HG03103 (cell line): Measurements from ENCODE around the gene CLCN4.

Experiments used
- ATAC-seq: cut with Tn5 transposase; IDR thresholded peaks from one replicate; pipeline ENCODE4 v1.9.1; 2021; ENCODE audit warnings: low read depth; ENCODE audit not compliant: unreplicated experiment

CLCN4 gene

DNA sequence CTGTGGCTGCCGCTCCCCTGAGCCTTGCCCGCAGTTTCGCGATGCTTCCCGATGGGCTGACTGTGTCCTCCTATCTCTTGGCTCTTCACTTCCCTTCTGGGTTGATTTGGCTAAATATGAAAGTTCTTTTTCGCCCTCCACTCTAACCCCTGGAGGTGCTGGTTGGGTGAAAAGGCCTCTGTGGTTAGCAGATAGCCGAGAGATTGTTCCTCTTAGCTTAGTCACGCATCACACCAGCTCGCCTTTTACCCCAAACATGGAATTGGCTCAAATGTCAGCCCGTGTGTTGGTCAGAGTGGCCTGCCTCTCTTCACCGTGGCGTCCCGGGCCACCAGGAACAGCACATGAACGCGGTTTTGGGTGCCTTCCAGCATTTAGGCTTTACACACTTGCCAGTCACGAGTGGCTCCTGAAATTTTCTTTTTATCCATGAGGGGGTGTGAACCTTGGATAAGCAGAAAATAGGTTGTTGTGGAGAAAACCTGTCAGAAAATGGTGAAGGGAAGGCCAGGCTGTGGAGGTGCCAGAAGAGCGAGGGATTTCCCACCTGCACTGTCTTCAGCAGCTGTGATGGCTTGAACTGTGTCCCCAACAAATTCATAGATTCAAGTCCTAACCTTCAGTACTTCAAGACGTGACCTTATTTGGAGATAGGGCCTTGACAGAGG is 8.9 kb downstream of the CLCN4 start:
- ATAC-seq: no peak

DNA sequence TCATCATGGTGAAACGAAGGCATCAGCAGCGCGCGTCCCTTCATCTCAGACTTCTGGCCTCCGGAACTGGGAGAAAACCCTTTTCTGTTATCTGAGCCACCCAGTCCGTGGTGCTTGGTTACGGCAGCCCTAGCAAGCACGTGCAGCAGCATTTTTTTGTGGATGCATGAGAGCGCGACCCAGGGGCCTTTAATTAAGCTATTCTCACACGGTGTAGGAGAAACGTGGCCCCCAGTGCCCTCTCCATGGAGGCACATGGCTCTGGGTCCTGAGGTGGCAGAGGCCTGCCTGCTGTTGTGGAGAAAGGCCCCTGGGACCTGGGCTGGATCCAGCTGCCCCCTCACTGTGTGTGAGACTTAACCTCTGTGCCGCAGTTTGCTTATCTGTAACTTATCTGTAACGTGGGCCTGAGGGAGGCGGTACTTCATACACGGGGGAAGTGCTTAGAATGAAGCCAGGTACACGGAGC is 9.5 kb downstream of the CLCN4 start:
- no peak for ATAC-seq

DNA sequence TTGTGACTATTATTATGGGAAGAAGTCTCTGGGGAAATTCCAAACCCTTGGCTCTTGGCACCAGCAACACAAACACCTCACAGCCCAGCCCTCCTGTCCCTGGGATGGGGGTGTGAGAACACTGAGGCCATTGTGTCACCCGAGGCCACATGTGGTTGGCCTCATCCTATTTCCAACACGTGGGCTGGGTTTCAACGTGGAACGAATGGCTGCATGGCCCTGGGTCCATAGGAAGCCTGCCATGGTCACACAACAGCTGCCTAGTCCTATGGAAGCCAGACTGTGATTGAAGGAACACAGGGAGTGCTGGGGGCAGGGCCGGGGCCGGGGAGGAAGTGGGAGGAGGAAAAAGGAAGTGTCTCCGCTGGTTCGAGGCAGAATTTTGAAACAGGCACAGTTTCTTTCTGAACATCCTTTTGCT is 10.0 kb downstream of the CLCN4 start:
- ATAC-seq: no peak

DNA sequence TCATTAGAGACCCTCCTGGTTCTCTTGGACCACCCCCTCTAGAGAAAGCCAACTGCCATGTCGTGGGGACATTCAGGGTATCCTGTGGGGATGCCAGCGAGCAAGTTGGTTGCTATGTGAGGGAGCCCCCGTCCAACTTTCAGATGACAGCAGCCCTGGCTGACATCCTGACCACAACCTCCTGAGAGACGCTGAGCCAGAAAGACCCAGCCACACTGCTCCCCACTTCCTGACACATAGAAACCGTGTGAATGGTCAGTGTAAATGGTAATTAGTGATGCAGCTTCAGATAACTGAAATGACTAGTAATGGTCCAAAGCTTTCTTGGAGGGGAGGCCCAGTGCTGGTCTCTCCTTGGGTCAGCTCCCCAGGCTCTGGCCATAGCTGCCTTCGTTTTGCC is 10.8 kb downstream of the CLCN4 start:
- no peak for ATAC-seq

DNA sequence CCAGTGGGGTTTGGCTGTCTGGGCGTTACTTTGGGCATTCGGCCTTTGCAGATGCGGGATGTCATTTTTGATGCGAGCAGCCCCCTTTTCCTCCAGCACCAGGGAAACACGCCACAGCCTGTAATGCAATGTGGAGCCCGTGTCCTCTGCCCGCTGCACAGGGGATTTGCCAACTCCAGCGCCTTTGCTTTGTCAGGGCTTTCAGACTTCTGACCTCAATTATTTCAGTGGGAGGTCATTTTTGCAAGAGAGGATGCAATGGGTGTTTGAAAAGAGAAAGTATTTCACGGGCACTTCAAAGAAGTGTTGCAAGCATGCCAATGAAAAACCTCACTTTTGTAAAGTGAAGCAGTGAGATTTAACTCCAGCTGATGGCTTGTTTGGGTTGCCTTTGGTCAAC is 11.5 kb downstream of the CLCN4 start:
- no peak for ATAC-seq

DNA sequence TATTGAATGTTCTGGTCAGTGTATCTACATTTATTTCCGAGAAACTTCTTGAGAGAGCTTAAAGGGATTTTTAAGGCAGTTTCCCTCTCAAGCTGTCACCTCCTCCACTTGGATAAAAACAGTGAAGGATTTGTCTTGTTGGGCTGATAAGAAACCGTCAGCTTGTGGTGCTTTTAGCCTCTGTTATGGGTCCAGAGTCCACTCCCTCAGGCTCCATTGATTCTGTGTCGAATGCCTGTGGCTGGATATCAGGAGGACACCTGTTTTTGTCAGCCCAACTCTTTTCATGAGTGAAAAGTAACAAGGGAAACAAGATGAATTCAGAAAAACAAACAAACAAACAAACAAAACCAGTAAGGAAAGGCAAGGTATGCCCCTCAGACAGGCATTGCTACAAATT is 12.4 kb downstream of the CLCN4 start:
- no peak for ATAC-seq

DNA sequence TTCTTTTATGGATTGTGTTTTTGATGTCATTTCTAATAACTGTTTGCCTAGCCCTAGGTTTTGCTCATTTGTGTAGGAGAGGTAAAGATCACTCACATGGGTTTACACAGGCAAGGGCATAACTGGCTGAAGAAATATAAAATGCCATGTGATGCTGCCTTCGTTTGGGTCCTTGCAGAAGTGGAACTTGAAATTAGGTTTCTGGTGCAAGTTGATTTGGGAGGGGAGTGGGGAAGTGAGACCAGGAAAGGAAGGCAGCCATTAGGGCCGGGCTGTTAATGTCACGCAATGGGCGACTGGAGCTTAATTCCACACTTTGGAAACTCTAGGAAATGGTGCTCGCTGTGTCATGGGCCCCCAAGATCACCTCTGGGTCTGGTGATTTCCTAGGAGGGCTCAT is 14.5 kb downstream of the CLCN4 start:
- ATAC-seq: no peak

DNA sequence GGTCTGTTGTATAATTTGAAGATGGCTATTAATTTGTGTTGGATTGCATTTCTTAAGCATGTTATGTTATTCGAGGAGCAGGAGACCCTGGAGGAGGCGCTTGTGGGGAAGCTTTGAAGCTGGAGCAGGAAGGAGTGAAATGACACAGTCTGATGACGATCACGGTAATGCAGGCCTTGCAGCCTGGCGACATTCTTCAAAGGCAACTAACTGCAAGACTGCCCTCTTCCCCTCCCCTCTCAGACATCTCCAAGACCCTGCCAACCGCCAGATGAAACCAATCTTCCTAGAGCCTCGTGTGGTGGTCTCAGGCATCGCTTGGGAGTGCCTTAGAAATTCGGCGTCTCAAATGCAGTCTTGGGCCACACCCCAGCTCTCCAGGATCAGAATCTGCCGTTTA is 16.1 kb downstream of the CLCN4 start:
- no peak for ATAC-seq

DNA sequence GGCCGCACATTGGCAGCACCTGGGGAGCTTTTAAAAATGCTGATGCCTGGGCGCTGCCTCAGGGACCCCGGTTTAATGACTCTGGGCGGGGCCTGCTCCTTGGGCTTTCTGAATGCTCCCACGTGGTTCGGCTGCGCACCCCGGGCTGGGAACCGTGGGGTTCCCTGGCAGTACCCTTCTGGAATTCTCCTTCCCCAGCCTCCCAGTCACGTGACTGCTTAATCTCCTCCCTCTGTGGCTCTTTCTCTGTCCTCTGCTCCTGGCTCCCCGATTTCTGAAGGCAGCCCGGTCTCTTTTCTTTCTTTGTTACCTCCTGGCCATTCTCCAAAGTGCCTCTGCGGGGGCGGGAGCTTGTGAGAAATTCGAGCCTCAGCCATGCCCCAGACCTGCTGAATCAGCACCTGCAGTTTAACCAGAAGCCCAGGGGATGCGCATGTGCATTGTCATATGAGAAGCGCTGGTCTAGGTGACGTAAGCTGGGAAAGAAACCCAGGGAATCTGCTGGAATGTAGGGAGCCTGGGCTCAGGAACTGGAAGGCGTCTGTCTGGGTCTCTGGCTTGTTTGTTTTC is 16.6 kb downstream of the CLCN4 start:
- no peak for ATAC-seq

DNA sequence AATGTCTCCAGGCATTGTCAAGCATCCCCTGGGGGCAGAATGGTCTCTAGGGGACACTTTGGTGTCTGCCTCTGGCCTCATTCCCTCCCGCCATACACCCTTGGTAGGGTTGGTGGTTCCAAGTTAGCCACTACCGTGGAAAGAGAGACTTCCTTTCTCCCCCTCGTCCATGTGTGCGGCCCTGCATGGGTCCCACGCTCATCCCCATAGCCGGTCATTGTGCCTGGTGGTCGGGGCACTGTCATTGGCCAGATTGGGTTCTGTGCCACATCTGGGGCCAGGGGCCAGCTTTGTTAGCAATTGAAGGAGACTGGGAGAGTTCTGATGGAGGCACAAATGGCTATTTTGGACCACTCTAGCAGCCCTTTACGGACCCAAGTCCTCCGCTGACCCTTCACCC is 17.3 kb downstream of the CLCN4 start:
- ATAC-seq: no peak

DNA sequence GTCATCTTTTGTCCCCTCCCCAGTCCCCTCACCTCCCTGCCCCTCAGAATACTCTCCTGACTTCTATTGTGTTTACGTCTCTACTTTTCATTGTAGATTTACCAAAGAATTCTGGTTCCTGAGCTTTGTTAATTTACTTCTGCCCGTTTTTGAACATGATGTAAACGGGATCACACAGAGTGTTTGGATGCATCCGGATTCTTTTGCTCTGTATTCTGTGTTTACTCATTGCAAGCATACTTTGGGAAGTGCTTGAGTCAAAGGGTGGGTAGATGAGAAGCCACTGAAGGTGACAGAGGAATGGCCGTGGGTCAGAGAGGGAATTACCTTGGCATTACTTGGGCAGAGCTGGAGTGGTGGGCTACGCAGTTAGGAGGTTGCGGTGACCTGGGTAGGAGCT is 18.0 kb downstream of the CLCN4 start:
- no peak for ATAC-seq

DNA sequence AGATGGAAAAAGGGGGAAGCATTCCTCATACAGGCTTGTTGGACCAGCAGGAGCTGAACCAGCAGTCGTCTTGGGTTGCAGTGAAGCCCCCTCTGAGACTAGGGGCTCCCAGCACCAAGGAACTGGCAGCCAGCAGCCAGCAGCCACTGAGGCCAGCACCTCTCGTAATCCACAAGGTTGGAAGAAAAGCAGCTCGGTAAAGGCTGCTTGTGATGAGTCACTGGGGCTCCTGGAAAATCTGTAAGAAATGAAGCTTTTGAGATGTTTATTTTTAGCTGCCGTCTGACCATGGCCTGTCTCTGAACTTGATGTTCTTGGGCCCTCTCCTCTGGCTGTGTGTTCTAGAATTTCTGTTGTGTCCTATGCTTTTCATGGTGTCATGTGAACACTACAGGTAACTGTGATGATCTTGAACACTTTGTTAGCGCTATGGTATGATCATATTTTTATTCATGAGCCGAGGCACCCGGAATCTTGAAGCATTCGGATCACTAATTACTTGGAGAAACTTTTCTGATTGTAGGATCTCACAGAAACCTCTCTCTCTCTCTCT is 18.6 kb downstream of the CLCN4 start:
- ATAC-seq: no peak

DNA sequence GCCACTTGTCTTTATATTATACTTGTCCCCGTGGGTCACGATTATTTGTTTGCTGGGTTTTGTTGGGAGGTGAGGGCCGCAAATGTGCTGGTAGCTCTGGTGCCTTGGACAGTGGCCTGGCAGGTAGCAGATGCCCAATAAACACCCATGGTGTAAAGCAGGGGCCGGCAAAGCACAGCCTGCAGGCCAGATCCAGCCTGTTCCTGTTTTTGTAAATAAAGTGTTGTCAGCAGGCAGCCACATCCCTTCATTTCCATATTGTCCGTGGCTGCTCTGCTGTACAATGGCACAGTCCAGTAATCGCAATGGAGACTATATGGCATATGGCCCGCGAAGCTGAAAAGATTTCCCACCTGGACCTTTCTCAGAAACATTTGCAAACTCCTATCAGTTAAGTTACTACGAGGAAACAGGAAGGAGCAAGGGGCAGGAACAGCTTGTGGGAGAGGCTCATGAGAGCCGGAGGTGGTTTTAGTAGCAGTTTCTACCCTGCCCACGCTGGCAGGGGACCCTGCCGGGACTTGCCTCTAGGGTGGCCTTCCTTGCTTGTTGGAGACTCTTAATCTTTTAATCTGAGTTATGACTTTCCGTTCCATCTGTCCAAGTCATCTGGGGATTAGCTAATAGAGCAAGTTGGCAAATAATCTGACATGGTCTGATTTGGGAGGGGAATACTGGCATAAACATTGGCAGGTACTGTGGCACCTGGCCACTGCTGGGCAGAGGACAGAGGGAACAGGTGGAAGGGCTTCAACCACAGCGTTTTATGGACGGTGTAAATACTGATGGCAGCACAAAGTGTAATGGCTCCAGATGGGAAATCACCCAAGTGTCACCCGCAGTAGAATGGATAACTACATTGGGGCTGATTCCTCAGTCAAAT is 19.6 kb downstream of the CLCN4 start:
- no peak for ATAC-seq

DNA sequence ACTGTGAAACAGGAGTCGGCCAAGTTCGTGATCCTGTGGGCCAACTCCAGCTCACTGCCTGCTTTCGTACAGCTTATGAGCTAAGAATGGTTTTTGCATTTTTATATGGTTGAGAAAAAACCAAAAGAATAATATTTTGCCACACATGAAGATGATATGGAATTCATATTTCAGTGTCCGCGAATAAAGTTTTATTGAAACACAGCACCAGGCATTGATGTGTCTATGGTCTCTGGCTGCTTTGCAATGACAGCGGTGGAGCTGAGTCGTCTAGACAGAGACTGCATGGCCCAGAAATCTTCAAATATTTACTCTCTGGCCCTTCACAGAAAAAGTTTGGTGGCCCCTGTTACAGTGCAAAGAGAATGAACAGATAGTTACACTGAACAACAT is 20.2 kb downstream of the CLCN4 start:
- ATAC-seq: no peak

DNA sequence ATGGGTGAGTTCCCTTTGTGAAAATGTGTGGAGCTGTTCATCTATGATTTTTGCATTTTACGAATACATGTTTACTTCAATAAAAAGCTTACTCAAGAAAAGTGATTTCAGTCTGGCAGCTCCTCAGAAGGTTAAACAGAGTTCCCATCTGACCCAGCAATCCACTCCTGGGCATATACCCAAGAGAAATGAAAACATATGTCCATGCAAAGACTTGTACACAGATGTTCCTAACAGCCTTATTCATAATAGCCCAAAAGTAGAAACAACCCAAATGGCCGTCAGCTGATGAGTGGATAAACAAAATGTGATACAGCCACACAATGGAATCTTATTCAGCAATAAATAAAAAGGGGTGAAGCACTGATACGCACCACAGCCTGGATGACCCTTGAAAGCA is 20.8 kb downstream of the CLCN4 start:
- no peak for ATAC-seq

DNA sequence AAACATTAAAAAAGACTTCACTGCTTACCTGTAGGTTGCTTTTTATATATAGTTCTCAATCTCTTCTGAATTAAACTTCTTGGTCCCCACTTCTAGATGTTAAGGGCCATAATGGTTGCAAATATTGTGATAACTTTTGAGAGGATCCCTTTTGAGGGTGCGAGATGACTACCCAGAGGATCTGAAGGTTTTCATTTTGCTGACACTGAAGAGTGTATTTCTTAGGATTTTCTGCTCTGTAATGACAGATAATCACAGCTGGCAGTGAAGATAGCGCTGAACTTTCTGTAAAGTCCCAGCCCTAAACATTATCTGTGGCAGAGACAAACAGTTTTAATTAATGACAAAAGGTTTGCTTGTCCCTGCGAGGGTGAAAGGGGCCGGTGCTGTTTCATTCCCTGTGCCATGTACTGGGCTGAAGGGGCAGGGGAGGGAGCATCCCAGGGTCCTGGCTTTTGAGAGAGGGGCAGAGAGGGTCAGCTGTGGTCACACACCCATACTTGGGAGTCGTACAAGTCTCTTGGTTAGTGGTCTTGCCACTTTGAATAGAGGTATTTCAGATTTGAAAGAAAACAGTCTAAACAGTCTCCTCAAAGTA is 22.2 kb downstream of the CLCN4 start:
- ATAC-seq: no peak

DNA sequence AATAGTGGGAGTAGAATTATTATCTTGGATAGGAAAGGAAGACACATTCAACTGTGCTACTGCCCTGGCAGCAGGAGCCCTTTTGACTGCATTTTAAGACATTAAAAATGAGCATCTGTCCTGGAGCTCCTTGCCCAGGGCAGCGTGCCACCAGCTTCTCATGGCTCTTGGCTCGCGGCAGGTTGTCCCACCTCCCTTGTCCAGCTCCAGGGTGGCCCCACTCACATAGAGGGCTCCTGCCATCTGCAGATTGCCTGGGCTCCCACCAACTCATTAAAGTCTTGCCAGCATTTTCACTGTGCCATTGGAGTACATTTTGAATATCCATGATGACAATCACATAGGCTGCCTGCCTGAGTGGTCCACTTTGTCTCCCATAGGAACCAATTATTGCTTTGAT is 27.0 kb downstream of the CLCN4 start:
- ATAC-seq: no peak

DNA sequence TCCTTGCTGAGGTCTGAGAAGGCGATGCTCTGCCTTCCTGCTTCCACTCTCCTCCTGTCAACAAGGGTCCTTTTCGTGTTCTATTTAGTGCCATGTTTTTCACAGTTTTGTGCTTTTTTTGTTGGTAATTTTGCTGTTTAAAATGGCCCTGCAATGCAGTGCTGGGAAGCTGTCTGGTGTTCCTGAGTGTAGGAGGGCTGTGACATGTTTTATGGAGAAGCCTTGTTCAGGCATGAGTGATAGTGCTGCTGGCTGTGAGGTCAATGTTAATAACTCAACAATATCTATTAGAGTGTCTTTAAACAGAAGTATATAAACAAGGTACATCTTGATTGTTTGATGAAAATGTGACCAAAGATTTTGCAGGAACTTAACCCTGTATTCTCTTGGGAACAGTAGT is 27.6 kb downstream of the CLCN4 start:
- ATAC-seq: no peak

DNA sequence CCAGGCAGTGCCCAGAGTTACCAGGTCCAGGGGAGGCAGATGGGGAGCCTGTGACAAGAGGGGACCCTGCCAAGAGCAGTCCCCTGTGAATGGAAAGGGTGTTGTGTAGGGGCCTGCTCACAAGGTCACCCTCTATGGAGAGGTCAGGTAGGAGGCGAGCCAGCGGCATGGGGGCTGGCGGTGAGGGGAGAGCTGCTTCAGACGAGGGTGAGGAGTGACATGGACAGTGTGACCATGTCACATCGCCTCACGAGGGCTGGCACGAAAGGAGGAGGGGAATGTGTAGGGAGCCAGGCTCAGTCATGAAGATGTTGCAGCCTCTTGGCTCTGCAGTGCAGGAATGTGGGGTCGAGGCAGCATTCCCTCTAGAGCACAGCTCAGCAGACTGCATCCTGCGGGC is 29.6 kb downstream of the CLCN4 start:
- ATAC-seq: no peak

DNA sequence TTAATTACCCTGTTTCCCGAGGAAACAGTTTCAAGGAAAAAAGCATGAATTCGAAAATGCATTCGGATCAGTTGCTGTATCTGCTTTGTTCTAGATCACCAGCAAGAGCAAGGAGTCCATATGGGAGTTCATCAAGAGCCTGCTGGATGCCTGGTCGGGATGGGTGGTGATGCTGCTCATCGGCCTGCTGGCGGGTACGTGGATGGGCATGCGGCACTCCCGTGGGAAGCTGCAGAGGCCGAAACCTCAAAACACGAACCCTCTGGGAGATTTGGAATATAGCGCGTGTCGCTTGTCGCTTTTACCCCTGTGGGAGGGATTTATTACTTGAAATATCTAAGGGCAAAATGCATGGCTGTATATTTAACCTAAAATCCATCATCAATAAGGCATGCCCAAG is 30.6 kb downstream of the CLCN4 start:
- ATAC-seq: no peak
